Uterus (tissue), 2 donors: Measurements from ENCODE around the gene CIRBP.

Experiments
- CTCF ChIP-seq, 4 experiments: fragments of 200-600 bp in 2 of 4; fragments of 450-650 bp in 2 of 4; sonication (generic) in 2 of 4; IDR thresholded peaks; one replicate each; pipeline ENCODE4 v1.5.1; 2016 to 2019; ENCODE audit warnings: antibody characterized with exemption in 4 of 4, mild to moderate bottlenecking in 2 of 4, moderate library complexity in 1 of 4
- POLR2A ChIP-seq, 2 donors: fragments of 450-650 bp; IDR thresholded peaks; one replicate each; pipeline ENCODE4 v1.6.1; 2016; ENCODE audit warnings: antibody characterized with exemption in 2 of 2, mild to moderate bottlenecking in 1 of 2, moderate library complexity in 1 of 2

GRCh38 chr19:1277061-1277460 lies 7.9 kb downstream of the CIRBP start:
- TF ChIP-seq POLR2A (IDR thresholded peaks at IDR 0.05) (no peak), CTCF (IDR thresholded peaks at IDR 0.05) (no peak)
